ENCODE results near the gene MNS1.
A peak's percentile ranks its signal among the peaks of the same experiment; 100 is the strongest.
"Not testable (repeated sequence)": the region's sequence is repeated elsewhere in the genome, so short reads cannot be mapped to it uniquely, and the experiment has no call there.

MNS1 gene

GRCh38 chr15:56464893-56465520 is at the start of gene MNS1:
TSS of gene MNS1 (minus strand) at chr15:56465137. CDS start at chr15:56464972, 165 bp downstream.
- peak; percentile 34 for DNase-seq

GRCh38 chr15:56496635-56497034 is 31.7 kb upstream of the MNS1 start:
- DNase-seq: no peak

GRCh38 chr15:56495533-56495932 is 30.6 kb upstream of the MNS1 start:
- DNase-seq: no peak

- no peak for DNase-seq
Observed at GRCh38 chr15:56495053-56495452, 30.1 kb upstream of the MNS1 start.

- no peak for DNase-seq
Observed at GRCh38 chr15:56492791-56493555, 28.0 kb upstream of the MNS1 start.

GRCh38 chr15:56492236-56492635 is 27.3 kb upstream of the MNS1 start:
- no peak for DNase-seq

GRCh38 chr15:56491110-56491722 is 26.3 kb upstream of the MNS1 start:
- DNase-seq: peak; percentile 45

GRCh38 chr15:56490461-56490860 is 25.5 kb upstream of the MNS1 start:
- no peak for DNase-seq

- DNase-seq: not testable (repeated sequence)
Observed at GRCh38 chr15:56486206-56486605, 21.3 kb upstream of the MNS1 start.

- DNase-seq: not testable (repeated sequence)
Observed at GRCh38 chr15:56485426-56485825, 20.5 kb upstream of the MNS1 start.

- DNase-seq: no peak
Observed at GRCh38 chr15:56484287-56484686, 19.4 kb upstream of the MNS1 start.

- no peak for DNase-seq
Observed at GRCh38 chr15:56475351-56475750, 10.4 kb upstream of the MNS1 start.

GRCh38 chr15:56473017-56473416 is 8.1 kb upstream of the MNS1 start:
- DNase-seq: no peak

- no peak for DNase-seq
Observed at GRCh38 chr15:56472278-56472677, 7.3 kb upstream of the MNS1 start.

- DNase-seq: no peak
Observed at GRCh38 chr15:56471440-56472069, 6.6 kb upstream of the MNS1 start.

- DNase-seq: no peak
Observed at GRCh38 chr15:56469483-56469882, 4.5 kb upstream of the MNS1 start.

- DNase-seq: no peak
Observed at GRCh38 chr15:56468401-56468800, 3.5 kb upstream of the MNS1 start.

GRCh38 chr15:56467616-56468015 is 2.7 kb upstream of the MNS1 start:
- no peak for DNase-seq

- DNase-seq: no peak
Observed at GRCh38 chr15:56460947-56461346, 4.0 kb downstream of the MNS1 start.

- no peak for DNase-seq
Observed at GRCh38 chr15:56460071-56460470, 4.9 kb downstream of the MNS1 start.

- no peak for DNase-seq
Observed at GRCh38 chr15:56459096-56459495, 5.8 kb downstream of the MNS1 start.

- DNase-seq: no peak
Observed at GRCh38 chr15:56456229-56456628, 8.7 kb downstream of the MNS1 start.

- DNase-seq: no peak
Observed at GRCh38 chr15:56454836-56455235, 10.1 kb downstream of the MNS1 start.

- DNase-seq: no peak
Observed at GRCh38 chr15:56445746-56446145, 19.2 kb downstream of the MNS1 start.
